Measurements from ENCODE around the gene ZNF428.

Gene ZNF428

DNA sequence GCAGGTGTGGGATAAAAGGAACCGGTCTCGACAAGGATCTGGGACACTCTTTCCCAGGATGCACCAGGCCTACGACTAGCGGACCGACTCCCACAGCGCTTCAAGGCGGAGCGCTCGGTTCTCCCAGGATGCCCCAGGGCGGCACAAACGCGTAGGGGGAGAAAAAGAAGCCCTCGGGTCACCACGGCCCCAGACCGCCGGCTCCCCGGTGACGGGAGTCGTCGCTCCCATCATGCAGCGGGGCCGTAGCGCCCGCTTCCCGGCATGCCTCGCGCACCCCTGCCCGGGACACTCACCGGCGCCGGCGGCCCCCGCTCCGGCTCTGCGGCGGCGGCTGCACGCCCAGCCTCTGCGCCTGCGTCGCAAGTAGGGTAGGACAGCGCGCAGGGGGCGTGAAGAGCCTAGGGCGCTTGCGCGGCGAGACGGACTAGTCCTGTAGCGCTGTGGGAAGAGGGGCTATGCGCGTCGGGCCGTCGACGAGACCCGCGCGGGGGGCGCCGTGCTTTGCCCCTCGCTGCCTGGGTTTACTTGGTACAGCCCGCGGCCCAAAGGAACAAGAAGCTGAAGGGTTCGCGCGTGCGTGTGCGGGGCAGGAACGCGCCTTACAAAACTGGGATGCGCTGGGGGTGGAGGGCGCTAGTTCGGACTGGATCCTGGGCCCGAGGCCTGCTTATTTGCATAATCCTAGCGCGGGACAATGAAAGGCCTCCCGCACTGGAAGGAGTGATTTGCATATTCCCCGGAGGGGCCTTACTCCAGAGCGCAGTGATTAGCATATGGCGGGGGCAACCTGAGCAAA is at the start of gene ZNF428:
Gene ZNF428, minus strand, starts transcription at position 368 of the 799 bp plus-strand sequence. CDS start 5,325 bp downstream, outside the sequence.
- TF ChIP-seq CTCF (conservative IDR thresholded peaks at IDR 0.05), result no peak

GRCh38 chr19:43668406-43669109 is 49.1 kb upstream of the ZNF428 start:
- TF ChIP-seq CTCF (conservative IDR thresholded peaks at IDR 0.05), result no peak
- peak overlapping the region; percentile 47; the same call in 1 of the 2 replicates for H3K27ac ChIP-seq

More for the DNA sequence above, at the start of gene ZNF428:
- peak within 1 kb of the TSS; percentile 98 for H3K27ac ChIP-seq

- no peak for TF ChIP-seq CTCF (conservative IDR thresholded peaks at IDR 0.05)
- peak overlapping the region; percentile 47; the same call in 1 of the 2 replicates for H3K27ac ChIP-seq
Measured at GRCh38 chr19:43667876-43668405, 48.5 kb upstream of the ZNF428 start.

- peak overlapping the region; percentile 47; the same call in 1 of the 2 replicates for H3K27ac ChIP-seq
Measured at GRCh38 chr19:43667126-43667875, 47.9 kb upstream of the ZNF428 start.

GRCh38 chr19:43664018-43664417 is 44.6 kb upstream of the ZNF428 start:
- no peak overlapping the region for H3K27ac ChIP-seq
- no peak for TF ChIP-seq CTCF (conservative IDR thresholded peaks at IDR 0.05)

More at GRCh38 chr19:43667126-43667875, 47.9 kb upstream of the ZNF428 start:
- TF ChIP-seq CTCF (conservative IDR thresholded peaks at IDR 0.05), result no peak

DNA sequence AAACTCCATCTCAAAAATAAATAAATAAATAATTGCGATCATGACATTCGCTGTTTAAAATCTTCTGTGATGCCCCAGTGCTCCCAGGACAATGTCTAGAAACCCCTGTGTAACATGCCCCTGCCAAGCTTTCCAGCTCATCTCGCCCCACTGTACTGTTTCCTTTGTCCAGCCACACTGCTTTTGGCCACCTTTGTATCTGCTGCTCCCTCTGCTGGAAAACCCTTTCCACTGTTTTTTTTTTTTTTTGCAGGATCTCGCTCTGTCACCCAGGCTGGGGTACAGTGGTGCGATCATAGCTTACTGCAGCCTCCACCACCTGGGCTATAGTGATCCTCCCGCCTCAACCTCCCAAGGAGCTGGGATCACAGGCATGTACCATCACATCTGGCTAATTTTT is 43.1 kb upstream of the ZNF428 start:
- no peak overlapping the region for H3K27ac ChIP-seq
- peak; percentile 60 for TF ChIP-seq CTCF (conservative IDR thresholded peaks at IDR 0.05)
